Keratinocyte (primary cell): ENCODE data around the gene MAGEA9. TPM values are rescaled to one million over a fixed set of nuclear protein-coding genes. Genes with fewer than 3 reads are reported as not detected.
"Not testable (repeated sequence)": the region's sequence is repeated elsewhere in the genome, so short reads cannot be mapped to it uniquely, and the experiment has no call there.

Source experiments
- DNase-seq: peaks from one replicate; pipeline ENCODE4 v3.0.0-alpha.2; 2011; ENCODE audit warnings: low read depth, missing footprints, low spot score
- FAIRE-seq: peaks from 2 replicates; lab custom pipeline; 2011; peaks lifted over from hg19 to GRCh38; lab: Jason Lieb, UNC
- H2AFZ ChIP-seq: 2 replicates; pipeline ENCODE4 v1.6.0; 2012; ENCODE audit warnings: low read length, control low read depth, inconsistent platforms; ENCODE audit not compliant: control insufficient read depth
- H3K27ac ChIP-seq: 2 replicates; pipeline ENCODE4 v1.5.1; 2011; ENCODE audit warnings: low read length; ENCODE audit not compliant: control insufficient read depth, insufficient read depth
- H3K27me3 ChIP-seq: 3 replicates; pipeline ENCODE4 v1.6.0; 2011; ENCODE audit warnings: low read length; ENCODE audit not compliant: control insufficient read depth, insufficient read depth; ENCODE audit errors: extremely low read depth
- H3K36me3 ChIP-seq, 2 experiments: 2 replicates in 1 of 2; 3 replicates in 1 of 2; pipeline ENCODE4 v1.5.1; 2011; ENCODE audit warnings: low read length in 2 of 2, mild to moderate bottlenecking in 1 of 2; ENCODE audit not compliant: control insufficient read depth in 2 of 2, insufficient read depth in 2 of 2; ENCODE audit errors: extremely low read depth in 1 of 2
- H3K4me1 ChIP-seq: 3 replicates; pipeline ENCODE4 v1.5.1; 2011; ENCODE audit warnings: low read length; ENCODE audit not compliant: control insufficient read depth, insufficient read depth; ENCODE audit errors: extremely low read depth
- H3K4me2 ChIP-seq: 3 replicates; pipeline ENCODE4 v1.6.0; 2011; ENCODE audit warnings: low read depth, low read length; ENCODE audit not compliant: control insufficient read depth, insufficient read depth; ENCODE audit errors: extremely low read depth
- H3K4me3 ChIP-seq, 3 experiments: fragments of 200-600 bp in 1 of 3; sonication (generic) in 1 of 3; 2 replicates in 2 of 3; 3 replicates in 1 of 3; pipeline ENCODE4 v1.5.1; 2011 to 2016; ENCODE audit warnings: low read length in 3 of 3, mild to moderate bottlenecking in 3 of 3, control low read depth in 2 of 3, inconsistent platforms in 1 of 3, low read depth in 1 of 3, mixed read lengths in 1 of 3, mixed run types in 1 of 3, moderate library complexity in 1 of 3; ENCODE audit not compliant: control insufficient read depth in 2 of 3, insufficient read depth in 2 of 3; ENCODE audit errors: extremely low read depth in 1 of 3
- H3K79me2 ChIP-seq: 2 replicates; pipeline ENCODE4 v1.6.0; 2012; ENCODE audit warnings: low read length; ENCODE audit not compliant: control insufficient read depth, insufficient read depth
- H3K9ac ChIP-seq: 3 replicates; pipeline ENCODE4 v1.6.0; 2011; ENCODE audit warnings: low read length; ENCODE audit not compliant: control insufficient read depth, insufficient read depth; ENCODE audit errors: extremely low read depth
- H3K9me1 ChIP-seq: 3 replicates; pipeline ENCODE4 v1.6.0; 2011; ENCODE audit warnings: low read length; ENCODE audit not compliant: control insufficient read depth, insufficient read depth; ENCODE audit errors: extremely low read depth
- H3K9me3 ChIP-seq: 2 replicates; pipeline ENCODE4 v1.5.1; 2012; ENCODE audit warnings: low read depth, low read length; ENCODE audit not compliant: control insufficient read depth
- H4K20me1 ChIP-seq: 3 replicates; pipeline ENCODE4 v1.6.0; 2011; ENCODE audit warnings: low read length; ENCODE audit not compliant: control insufficient read depth, insufficient read depth; ENCODE audit errors: extremely low read depth
- EZH2 ChIP-seq: IDR thresholded peaks from one replicate; pipeline ENCODE4 v1.6.1; 2012; ENCODE audit warnings: inconsistent platforms, mild to moderate bottlenecking, low read length, moderate library complexity
- dilution Hi-C: fragments of 300-500 bp; cut with MboI; formaldehyde crosslinking; loops from one replicate; pipeline ENCODE4 v1.7.0; 2020; ENCODE audit warnings: low sequenced_read_pairs; ENCODE audit not compliant: extremely low pct_ligation_motif_present
- polyA plus RNA-seq, 5 experiments: library from polyadenylated mRNA; depleted of rRNA in 3 of 5; stranded (reverse) in 3 of 5; stranded (forward) in 1 of 5; unstranded in 1 of 5; fragments of >200 nt; gene quantifications; 1 replicate in 1 of 5; 2 replicates in 3 of 5; 3 replicates in 1 of 5; pipeline versions ENCODE4 v1.2.1 to v1.2.3, GENCODE V29; 2011 to 2012; ENCODE audit warnings: missing spikeins in 2 of 5, low read depth in 1 of 5, low replicate concordance in 1 of 5
- TF ChIP-seq, protein P1 (sequence below), 3 experiments: IDR thresholded peaks in 1 of 3; conservative IDR thresholded peaks in 1 of 3; optimal IDR thresholded peaks in 1 of 3; 2 replicates in 2 of 3; 3 replicates in 1 of 3; pipeline versions ENCODE3 to v1.5.1; 2011; ENCODE audit warnings: low read length in 3 of 3, mild to moderate bottlenecking in 3 of 3, moderate library complexity in 2 of 3, control low read depth in 1 of 3, inconsistent platforms in 1 of 3; ENCODE audit not compliant: insufficient read depth in 2 of 3; ENCODE audit errors: extremely low read depth in 1 of 3

Gene MAGEA9
- polyA plus RNA-seq, 1 donor (not counting 4 experiments of a cell fraction or from before 2014, with no cell fraction given) = not detected

DNA sequence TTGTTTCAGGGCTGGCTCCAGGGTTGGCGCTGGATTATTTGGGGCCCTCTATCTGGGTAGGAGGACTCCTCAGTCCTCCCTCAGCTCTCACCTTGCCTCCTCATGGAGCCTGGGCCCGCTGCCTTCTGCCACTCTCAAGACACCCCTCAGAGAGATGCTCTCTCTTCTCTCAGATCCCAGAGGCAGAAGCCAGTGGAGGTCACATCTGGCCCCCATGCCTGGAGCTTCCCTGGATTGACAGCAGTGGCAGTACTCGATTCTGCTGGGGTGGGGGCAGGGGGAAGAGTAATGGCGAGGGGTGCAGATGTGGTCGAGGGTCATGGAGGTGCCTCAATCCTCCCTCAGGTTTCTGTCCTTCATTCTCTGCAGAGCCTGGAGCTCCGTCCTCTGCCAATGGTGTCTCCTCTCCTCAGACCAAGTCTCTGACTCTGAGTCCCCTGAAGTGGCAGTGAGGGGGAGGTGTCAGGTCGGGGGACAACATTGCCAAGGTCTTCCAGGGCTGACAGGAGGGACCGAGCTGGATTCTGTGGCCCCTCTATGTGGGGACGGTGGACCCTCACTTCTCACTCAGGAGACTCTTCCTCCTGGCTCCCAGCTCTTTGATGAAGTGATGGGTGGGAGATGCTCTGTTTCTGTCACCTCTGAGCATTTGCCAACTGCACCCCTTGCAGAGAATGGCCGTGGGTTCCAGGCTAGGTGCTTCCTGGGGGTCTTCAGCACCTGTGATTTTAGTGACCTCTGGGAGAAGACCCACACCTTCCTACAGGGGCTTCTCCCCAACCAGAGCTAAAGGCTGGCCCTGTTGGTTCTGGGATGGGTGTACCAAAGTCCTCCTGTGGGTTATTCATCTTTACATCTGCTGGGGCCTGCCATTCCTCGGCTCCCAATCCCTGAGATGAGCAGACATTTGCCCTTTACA lies 18.8 kb upstream of the MAGEA9 start:
- FAIRE-seq = no peak
- no peak for TF ChIP-seq EZH2
- TF ChIP-seq, protein P1, sequence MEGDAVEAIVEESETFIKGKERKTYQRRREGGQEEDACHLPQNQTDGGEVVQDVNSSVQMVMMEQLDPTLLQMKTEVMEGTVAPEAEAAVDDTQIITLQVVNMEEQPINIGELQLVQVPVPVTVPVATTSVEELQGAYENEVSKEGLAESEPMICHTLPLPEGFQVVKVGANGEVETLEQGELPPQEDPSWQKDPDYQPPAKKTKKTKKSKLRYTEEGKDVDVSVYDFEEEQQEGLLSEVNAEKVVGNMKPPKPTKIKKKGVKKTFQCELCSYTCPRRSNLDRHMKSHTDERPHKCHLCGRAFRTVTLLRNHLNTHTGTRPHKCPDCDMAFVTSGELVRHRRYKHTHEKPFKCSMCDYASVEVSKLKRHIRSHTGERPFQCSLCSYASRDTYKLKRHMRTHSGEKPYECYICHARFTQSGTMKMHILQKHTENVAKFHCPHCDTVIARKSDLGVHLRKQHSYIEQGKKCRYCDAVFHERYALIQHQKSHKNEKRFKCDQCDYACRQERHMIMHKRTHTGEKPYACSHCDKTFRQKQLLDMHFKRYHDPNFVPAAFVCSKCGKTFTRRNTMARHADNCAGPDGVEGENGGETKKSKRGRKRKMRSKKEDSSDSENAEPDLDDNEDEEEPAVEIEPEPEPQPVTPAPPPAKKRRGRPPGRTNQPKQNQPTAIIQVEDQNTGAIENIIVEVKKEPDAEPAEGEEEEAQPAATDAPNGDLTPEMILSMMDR (optimal IDR thresholded peaks at IDR 0.05 in 1 of 3, IDR thresholded peaks at IDR 0.05 in 1 of 3, conservative IDR thresholded peaks at IDR 0.05 in 1 of 3; ENCODE audit: extremely low read depth in 1 of 3, insufficient read depth in 2 of 3, low read length in 3 of 3) = no peak
- dilution Hi-C loops = no loop called here

GRCh38 chrX:149770344-149770743 lies 11.4 kb upstream of the MAGEA9 start:
- dilution Hi-C loops, FAIRE-seq, H3K9ac ChIP-seq: not testable (repeated sequence)

More for the DNA sequence above, 18.8 kb upstream of the MAGEA9 start:
- Histone ChIP-seq H3K27me3 (no peaks in the 10 kb centered on the region), H3K27ac (no peak overlapping the region), H3K9me1 (no peaks in the 10 kb centered on the region), H3K79me2 (no peaks in the 10 kb centered on the region), H2AFZ (no peak overlapping the region), H3K9me3 (no peaks in the 10 kb centered on the region), H3K4me3 (no peak overlapping the region), H3K9ac (no peak overlapping the region), H3K4me2 (no peak overlapping the region), H3K36me3 (no peaks in the 10 kb centered on the region), H3K4me1 (no peaks in the 10 kb centered on the region), H4K20me1 (no peaks in the 10 kb centered on the region)
- DNase-seq = no peak

DNA sequence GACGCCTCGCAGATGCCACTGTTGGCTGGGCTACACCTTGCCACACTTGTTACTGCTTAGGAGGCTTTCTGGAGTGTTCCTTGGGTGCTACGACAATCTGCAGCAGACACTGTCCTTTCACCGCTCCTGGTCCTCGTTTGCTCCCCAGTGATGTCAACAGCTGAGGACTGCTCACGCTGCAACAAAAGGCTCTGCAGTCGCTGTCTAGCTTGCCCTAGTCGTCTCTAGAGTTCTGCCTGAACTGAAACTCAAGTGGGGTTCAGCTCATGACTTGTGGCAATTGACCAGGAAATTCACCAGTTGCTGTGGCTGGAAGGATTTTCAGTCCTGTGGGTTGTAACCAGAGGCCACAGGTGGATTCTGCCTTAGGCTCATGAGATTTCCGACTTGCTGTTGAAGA lies 8.7 kb upstream of the MAGEA9 start:
- H3K27me3 ChIP-seq, DNase-seq, H3K4me2 ChIP-seq, FAIRE-seq, H3K4me3 ChIP-seq, H2AFZ ChIP-seq, dilution Hi-C loops, H3K36me3 ChIP-seq, H3K27ac ChIP-seq, H3K79me2 ChIP-seq, H3K9me1 ChIP-seq, H4K20me1 ChIP-seq, H3K9ac ChIP-seq, H3K4me1 ChIP-seq, H3K9me3 ChIP-seq: not testable (repeated sequence)

More at GRCh38 chrX:149770344-149770743, 11.4 kb upstream of the MAGEA9 start:
- H3K4me2 ChIP-seq, H3K27me3 ChIP-seq, H3K4me1 ChIP-seq, H3K9me1 ChIP-seq, H3K9me3 ChIP-seq, DNase-seq, H3K4me3 ChIP-seq, H3K36me3 ChIP-seq, H3K27ac ChIP-seq, H3K79me2 ChIP-seq, H4K20me1 ChIP-seq, H2AFZ ChIP-seq: not testable (repeated sequence)

GRCh38 chrX:149773768-149774167 lies 8.0 kb upstream of the MAGEA9 start, which contains the start of gene HSFX1:
HSFX1 (plus strand) TSS chrX:149774068; CDS start chrX:149774682, 614 bp downstream.
- H3K27ac ChIP-seq, dilution Hi-C loops, H2AFZ ChIP-seq, H3K79me2 ChIP-seq, H3K4me1 ChIP-seq, FAIRE-seq, H3K4me2 ChIP-seq, H3K9me1 ChIP-seq, H3K9ac ChIP-seq, H4K20me1 ChIP-seq, H3K27me3 ChIP-seq, H3K36me3 ChIP-seq, DNase-seq, H3K4me3 ChIP-seq, H3K9me3 ChIP-seq: not testable (repeated sequence)
